Measurements from ENCODE around the gene CELF2.

The CELF2 gene

DNA sequence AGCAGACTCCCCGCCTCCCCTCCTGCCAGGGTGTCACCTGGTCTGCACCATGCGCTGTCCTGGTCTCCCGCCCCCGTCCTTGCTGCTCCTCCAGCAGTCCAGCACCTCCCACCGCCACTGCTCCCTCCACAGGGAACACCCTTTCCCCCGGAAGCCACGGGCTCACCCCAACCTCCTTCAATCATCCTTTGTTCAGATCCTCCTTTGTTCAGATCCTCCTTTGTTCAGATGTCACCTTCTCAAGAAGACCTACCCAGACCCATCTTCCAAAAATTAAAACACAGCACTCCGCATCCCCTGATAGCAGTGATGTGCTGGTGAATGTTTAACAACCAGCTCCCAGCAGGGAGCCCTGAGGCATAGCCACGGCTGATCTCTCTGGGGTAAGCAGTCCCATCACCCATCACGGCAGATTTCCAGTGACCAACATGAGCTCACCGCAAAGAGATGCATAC is 356.1 kb downstream of the CELF2 start (continued):
- TF ChIP-seq GLIS1 (tag by site-specific recombination; IDR thresholded peaks at IDR 0.05) (0 out of 2 replicates have a peak, but pooled peaks have one; percentile 23), ZFHX2 (tag by site-specific recombination; conservative IDR thresholded peaks at IDR 0.05) (peak; percentile 34; the same call in 1 of the 2 replicates), ZNF274 (IDR thresholded peaks at IDR 0.05; ENCODE audit: low read length) (no peak), ZNF274 (tag by site-specific recombination; IDR thresholded peaks at IDR 0.05; ENCODE audit: borderline replicate concordance) (no peak)

DNA sequence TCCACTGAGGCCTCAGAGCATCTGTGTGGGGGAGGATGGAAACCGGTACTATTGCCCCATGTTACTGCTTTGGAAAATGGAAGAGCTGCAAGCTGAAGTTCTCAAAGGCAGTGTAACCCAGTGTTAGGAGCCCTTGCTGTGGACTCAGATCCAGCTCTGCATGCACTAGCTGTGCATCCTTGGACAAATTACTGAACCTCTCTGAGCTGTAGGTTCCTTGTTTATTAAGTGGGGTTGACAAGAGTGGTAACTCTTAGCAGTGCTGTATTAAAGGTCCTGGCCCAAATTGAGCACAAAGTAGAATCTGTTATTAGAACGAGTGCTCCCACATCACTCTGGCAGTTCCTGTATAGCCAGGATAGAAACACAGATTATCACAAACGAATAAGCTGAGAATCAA is 359.6 kb downstream of the CELF2 start:
- H3K36me3 ChIP-seq (ENCODE audit: control insufficient read depth in 2 of 2, insufficient read depth in 1 of 2, low read length in 2 of 2): no peaks in the 10 kb centered on the region
- H3K4me1 ChIP-seq (ENCODE audit: control insufficient read depth, insufficient read depth, low read length): no peaks in the 10 kb centered on the region
- no peak for TF ChIP-seq ZXDB (tag by site-specific recombination; IDR thresholded peaks at IDR 0.05)
- TF ChIP-seq ZNF768 (tag by site-specific recombination; IDR thresholded peaks at IDR 0.05): 0 out of 2 replicates have a peak, but pooled peaks have one; percentile 14
- CTCF ChIA-PET: no interaction called here
- H3K27ac ChIP-seq (ENCODE audit: extremely low read depth, low read depth, low read length): no peak overlapping the region
- no peaks in the 10 kb centered on the region for H3K9me3 ChIP-seq (ENCODE audit: control insufficient read depth, insufficient read depth, low read depth, low read length)
- H3K4me3 ChIP-seq (ENCODE audit: low read depth, low read length): no peak overlapping the region
- POLR2A ChIA-PET: no interaction called here

GRCh38 chr10:11378835-11379234 is 361.2 kb downstream of the CELF2 start:
- CTCF ChIA-PET: no interaction called here
- Histone ChIP-seq H3K4me3 (ENCODE audit: low read depth, low read length) (no peak overlapping the region), H3K9me3 (ENCODE audit: control insufficient read depth, insufficient read depth, low read depth, low read length) (no peaks in the 10 kb centered on the region), H3K36me3 (ENCODE audit: control insufficient read depth in 2 of 2, insufficient read depth in 1 of 2, low read length in 2 of 2) (no peaks in the 10 kb centered on the region), H3K27ac (ENCODE audit: extremely low read depth, low read depth, low read length) (no peak overlapping the region), H3K4me1 (ENCODE audit: control insufficient read depth, insufficient read depth, low read length) (no peaks in the 10 kb centered on the region)
- POLR2A ChIA-PET: no interaction called here
- TF ChIP-seq ZNF561 (tag by site-specific recombination; IDR thresholded peaks at IDR 0.05; ENCODE audit: borderline replicate concordance) (no peak), ZNF768 (tag by site-specific recombination; IDR thresholded peaks at IDR 0.05) (0 out of 2 replicates have a peak, but pooled peaks have one; percentile 36)

DNA sequence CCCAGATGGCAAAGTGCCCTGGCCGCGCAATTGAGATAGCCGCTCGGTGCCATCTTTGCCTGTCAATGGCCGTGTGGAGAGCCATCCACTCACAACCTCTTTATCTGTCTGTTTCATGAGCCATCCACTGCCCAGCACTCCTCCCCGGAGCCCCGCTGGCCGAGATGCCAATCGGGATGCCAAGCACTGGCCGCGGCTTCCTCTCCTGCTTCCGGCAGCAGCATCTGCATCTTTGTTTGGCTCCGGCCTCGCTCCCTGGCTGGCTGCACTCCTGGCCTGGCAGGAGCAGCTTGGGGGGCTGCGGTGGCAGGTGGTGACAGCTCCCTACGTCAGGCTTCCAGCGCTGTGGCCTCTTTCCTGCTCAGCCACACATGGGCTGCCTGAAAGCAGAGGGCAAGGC is 362.1 kb downstream of the CELF2 start:
- Histone ChIP-seq H3K4me1 (ENCODE audit: control insufficient read depth, insufficient read depth, low read length) (no peaks in the 10 kb centered on the region), H3K9me3 (ENCODE audit: control insufficient read depth, insufficient read depth, low read depth, low read length) (no peaks in the 10 kb centered on the region), H3K36me3 (ENCODE audit: control insufficient read depth in 2 of 2, insufficient read depth in 1 of 2, low read length in 2 of 2) (no peaks in the 10 kb centered on the region), H3K27ac (ENCODE audit: extremely low read depth, low read depth, low read length) (no peak overlapping the region), H3K4me3 (ENCODE audit: low read depth, low read length) (no peak overlapping the region)
- POLR2A ChIA-PET: no interaction called here
- CTCF ChIA-PET: no interaction called here
- TF ChIP-seq, protein P1, sequence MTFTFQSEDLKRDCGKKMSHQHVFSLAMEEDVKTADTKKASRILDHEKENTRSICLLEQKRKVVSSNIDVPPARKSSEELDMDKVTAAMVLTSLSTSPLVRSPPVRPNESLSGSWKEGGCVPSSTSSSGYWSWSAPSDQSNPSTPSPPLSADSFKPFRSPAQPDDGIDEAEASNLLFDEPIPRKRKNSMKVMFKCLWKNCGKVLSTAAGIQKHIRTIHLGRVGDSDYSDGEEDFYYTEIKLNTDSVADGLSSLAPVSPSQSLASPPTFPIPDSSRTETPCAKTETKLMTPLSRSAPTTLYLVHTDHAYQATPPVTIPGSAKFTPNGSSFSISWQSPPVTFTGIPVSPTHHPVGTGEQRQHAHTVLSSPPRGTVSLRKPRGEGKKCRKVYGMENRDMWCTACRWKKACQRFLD (tag by site-specific recombination; IDR thresholded peaks at IDR 0.05): no peak
- TF ChIP-seq ZNF148 (tag by site-specific recombination; IDR thresholded peaks at IDR 0.05; ENCODE audit: borderline replicate concordance) (no peak), ZFHX2 (tag by site-specific recombination; conservative IDR thresholded peaks at IDR 0.05) (no peak), ZBTB48 (tag by site-specific recombination; IDR thresholded peaks at IDR 0.05) (no peak), MYNN (tag by site-specific recombination; IDR thresholded peaks at IDR 0.05; ENCODE audit: borderline replicate concordance) (no peak), ZNF561 (tag by site-specific recombination; IDR thresholded peaks at IDR 0.05; ENCODE audit: borderline replicate concordance) (no peak), PRDM2 (tag by site-specific recombination; IDR thresholded peaks at IDR 0.05; ENCODE audit: borderline replicate concordance) (no peak), ZNF18 (tag by site-specific recombination; IDR thresholded peaks at IDR 0.05) (no peak), ZFP69B (tag by site-specific recombination; IDR thresholded peaks at IDR 0.05) (no peak), REPIN1 (tag by site-specific recombination; IDR thresholded peaks at IDR 0.05; ENCODE audit: low read depth) (no peak), ZSCAN30 (tag by site-specific recombination; IDR thresholded peaks at IDR 0.05) (no peak)
- TF ChIP-seq, protein P2, sequence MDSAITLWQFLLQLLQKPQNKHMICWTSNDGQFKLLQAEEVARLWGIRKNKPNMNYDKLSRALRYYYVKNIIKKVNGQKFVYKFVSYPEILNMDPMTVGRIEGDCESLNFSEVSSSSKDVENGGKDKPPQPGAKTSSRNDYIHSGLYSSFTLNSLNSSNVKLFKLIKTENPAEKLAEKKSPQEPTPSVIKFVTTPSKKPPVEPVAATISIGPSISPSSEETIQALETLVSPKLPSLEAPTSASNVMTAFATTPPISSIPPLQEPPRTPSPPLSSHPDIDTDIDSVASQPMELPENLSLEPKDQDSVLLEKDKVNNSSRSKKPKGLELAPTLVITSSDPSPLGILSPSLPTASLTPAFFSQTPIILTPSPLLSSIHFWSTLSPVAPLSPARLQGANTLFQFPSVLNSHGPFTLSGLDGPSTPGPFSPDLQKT (IDR thresholded peaks at IDR 0.05; ENCODE audit: borderline replicate concordance, low read depth, low read length): no peak
